Measurements from ENCODE around the gene CDH4.

The CDH4 gene

GRCh38 chr20:61295682-61296628 is 43.9 kb downstream of the CDH4 start:
- in situ Hi-C loops (cut with MboI; ENCODE audit: low sequenced_read_pairs, unreplicated experiment) = no loop called here
- no peak for DNase-seq (ENCODE audit: low spot score)
- TF ChIP-seq, protein P1, sequence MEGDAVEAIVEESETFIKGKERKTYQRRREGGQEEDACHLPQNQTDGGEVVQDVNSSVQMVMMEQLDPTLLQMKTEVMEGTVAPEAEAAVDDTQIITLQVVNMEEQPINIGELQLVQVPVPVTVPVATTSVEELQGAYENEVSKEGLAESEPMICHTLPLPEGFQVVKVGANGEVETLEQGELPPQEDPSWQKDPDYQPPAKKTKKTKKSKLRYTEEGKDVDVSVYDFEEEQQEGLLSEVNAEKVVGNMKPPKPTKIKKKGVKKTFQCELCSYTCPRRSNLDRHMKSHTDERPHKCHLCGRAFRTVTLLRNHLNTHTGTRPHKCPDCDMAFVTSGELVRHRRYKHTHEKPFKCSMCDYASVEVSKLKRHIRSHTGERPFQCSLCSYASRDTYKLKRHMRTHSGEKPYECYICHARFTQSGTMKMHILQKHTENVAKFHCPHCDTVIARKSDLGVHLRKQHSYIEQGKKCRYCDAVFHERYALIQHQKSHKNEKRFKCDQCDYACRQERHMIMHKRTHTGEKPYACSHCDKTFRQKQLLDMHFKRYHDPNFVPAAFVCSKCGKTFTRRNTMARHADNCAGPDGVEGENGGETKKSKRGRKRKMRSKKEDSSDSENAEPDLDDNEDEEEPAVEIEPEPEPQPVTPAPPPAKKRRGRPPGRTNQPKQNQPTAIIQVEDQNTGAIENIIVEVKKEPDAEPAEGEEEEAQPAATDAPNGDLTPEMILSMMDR (IDR thresholded peaks at IDR 0.05; ENCODE audit: borderline replicate concordance, control extremely low read depth, extremely low read depth, insufficient read depth, missing control alignments) = no peak

DNA sequence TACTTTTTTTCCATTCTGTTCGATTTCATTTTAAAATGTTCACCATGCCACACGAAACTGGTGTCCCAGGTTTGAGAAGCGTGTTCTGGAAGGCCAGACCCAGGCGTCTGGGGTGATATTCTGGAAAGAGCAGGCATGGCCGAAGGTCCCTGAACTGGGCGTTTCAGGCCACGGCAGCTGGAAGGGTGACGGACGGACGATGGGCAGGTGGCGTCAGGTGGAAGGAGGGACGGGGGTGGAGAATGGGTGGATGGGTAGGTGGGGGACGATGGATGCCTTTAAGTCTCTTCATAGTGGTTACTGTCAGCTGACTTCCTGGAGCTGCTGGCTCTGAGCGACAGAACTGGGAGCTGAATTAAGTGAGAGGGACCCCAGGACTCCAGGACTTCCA is 44.6 kb downstream of the CDH4 start:
- TF ChIP-seq, protein P1 (IDR thresholded peaks at IDR 0.05; ENCODE audit: borderline replicate concordance, control extremely low read depth, extremely low read depth, insufficient read depth, missing control alignments) = no peak
- in situ Hi-C loops (cut with MboI; ENCODE audit: low sequenced_read_pairs, unreplicated experiment) = no loop called here
- DNase-seq (ENCODE audit: low spot score) = no peak

DNA sequence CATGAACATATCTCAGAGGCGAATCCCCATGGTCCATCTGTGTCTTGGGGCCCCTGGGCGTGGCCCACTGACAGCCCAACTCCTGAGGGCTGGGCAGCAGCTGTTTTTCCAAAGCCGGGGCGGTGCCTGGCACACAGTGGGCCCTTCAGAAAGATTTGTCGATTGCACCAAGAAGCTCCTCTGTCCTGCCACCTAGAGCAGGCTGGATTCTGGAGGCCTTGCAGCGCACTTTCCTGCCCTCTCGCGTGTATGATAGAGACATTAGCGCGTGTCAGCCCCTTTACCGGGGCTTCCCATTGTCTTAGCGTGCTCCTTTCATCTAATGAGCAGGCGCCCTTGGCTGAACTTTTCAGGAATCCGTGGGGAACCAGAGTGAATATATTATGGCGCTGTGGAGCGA is 45.4 kb downstream of the CDH4 start:
- DNase-seq (ENCODE audit: low spot score) = no peak
- TF ChIP-seq, protein P1 (IDR thresholded peaks at IDR 0.05; ENCODE audit: borderline replicate concordance, control extremely low read depth, extremely low read depth, insufficient read depth, missing control alignments) = no peak
- in situ Hi-C loops (cut with MboI; ENCODE audit: low sequenced_read_pairs, unreplicated experiment) = no loop called here

- no peak for DNase-seq (ENCODE audit: low spot score)
- in situ Hi-C loops (cut with MboI; ENCODE audit: low sequenced_read_pairs, unreplicated experiment) = no loop called here
- TF ChIP-seq, protein P1 (IDR thresholded peaks at IDR 0.05; ENCODE audit: borderline replicate concordance, control extremely low read depth, extremely low read depth, insufficient read depth, missing control alignments) = no peak
Observed at GRCh38 chr20:61297986-61298385, 45.9 kb downstream of the CDH4 start.

DNA sequence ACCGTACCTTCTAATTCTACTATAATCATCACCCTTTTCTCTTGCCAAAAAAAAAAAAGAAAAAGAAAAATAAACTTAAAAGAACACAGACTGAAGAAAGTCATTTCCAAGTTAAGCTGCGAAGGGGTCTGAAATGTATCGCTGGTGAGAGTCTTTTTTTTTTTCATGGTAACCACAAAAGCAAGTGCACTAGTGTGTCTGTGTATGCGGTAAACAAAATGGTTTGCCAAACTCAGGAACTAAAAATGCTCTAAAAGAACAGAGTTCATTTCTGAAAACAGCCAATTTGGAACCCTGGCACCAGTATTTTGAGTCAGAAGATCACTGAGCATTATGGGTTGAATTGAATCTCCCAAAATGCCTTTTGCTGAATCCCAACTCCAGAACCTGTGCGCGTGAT is 46.6 kb downstream of the CDH4 start:
- TF ChIP-seq, protein P1 (IDR thresholded peaks at IDR 0.05; ENCODE audit: borderline replicate concordance, control extremely low read depth, extremely low read depth, insufficient read depth, missing control alignments) = no peak
- in situ Hi-C loops (cut with MboI; ENCODE audit: low sequenced_read_pairs, unreplicated experiment) = no loop called here
- no peak for DNase-seq (ENCODE audit: low spot score)

DNA sequence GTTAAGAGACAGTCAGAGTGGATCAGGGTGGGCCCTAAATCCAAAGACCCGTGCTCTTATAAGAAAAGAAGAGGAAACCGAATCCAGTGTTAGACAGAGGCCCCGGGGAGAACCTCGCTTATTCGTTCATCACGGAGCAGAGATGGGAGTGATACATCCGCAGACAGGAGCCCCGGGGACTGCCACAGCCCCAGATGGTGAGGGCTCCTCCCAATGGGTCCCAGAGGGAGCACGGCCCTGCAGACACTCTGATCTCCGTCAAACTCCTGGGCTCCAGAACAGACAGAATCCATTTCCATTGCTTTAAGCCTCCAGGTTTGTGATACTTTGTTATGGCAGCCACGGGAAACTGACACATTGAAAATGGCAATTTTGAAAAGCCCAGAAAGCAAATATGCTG is 47.0 kb downstream of the CDH4 start:
- DNase-seq (ENCODE audit: low spot score) = no peak
- in situ Hi-C loops (cut with MboI; ENCODE audit: low sequenced_read_pairs, unreplicated experiment) = no loop called here
- TF ChIP-seq, protein P1 (IDR thresholded peaks at IDR 0.05; ENCODE audit: borderline replicate concordance, control extremely low read depth, extremely low read depth, insufficient read depth, missing control alignments) = no peak
